ENCODE measurements around the gene NLRP3. TPM values are rescaled to one million over a fixed set of nuclear protein-coding genes. Genes with fewer than 3 reads are reported as not detected.
"Not testable (repeated sequence)": the region's sequence is repeated elsewhere in the genome, so short reads cannot be mapped to it uniquely, and the experiment has no call there.

Gene NLRP3
- total RNA-seq, 1 donor from 2014 or later = not detected

- Mint-ChIP-seq H3K4me3 (no peak overlapping the region), H3K9me3 (no peaks in the 10 kb centered on the region)
- intact Hi-C loops (cut with micrococcal nuclease) = no loop called here
These were observed 55.6 kb downstream of the NLRP3 start for GRCh38 chr1:247471445-247472016.

GRCh38 chr1:247472035-247472434 lies 56.1 kb downstream of the NLRP3 start:
- no peaks in the 10 kb centered on the region for H3K9me3 Mint-ChIP-seq
- H3K27me3 Mint-ChIP-seq (ENCODE audit: insufficient read depth) = peaks cover 5% of the 10 kb centered on the region
- DNase-seq (ENCODE audit: low spot score) = no peak
- H3K4me1 Mint-ChIP-seq (ENCODE audit: low read depth) = no peaks in the 10 kb centered on the region
- H3K4me3 Mint-ChIP-seq = no peak overlapping the region
- H3K36me3 Mint-ChIP-seq (ENCODE audit: low read depth) = no peaks in the 10 kb centered on the region
- no peak overlapping the region for H3K27ac Mint-ChIP-seq
- intact Hi-C loops (cut with micrococcal nuclease) = no loop called here

More at GRCh38 chr1:247471445-247472016, 55.6 kb downstream of the NLRP3 start:
- DNase-seq (ENCODE audit: low spot score) = no peak
- H3K27me3 Mint-ChIP-seq (ENCODE audit: insufficient read depth) = peaks cover 5% of the 10 kb centered on the region
- no peak overlapping the region for H3K27ac Mint-ChIP-seq
- no peaks in the 10 kb centered on the region for H3K36me3 Mint-ChIP-seq (ENCODE audit: low read depth)
- no peaks in the 10 kb centered on the region for H3K4me1 Mint-ChIP-seq (ENCODE audit: low read depth)

GRCh38 chr1:247474367-247474766 lies 58.4 kb downstream of the NLRP3 start:
- Mint-ChIP-seq H3K4me3 (no peak overlapping the region), H3K27ac (no peak overlapping the region)

GRCh38 chr1:247475793-247476192 lies 59.8 kb downstream of the NLRP3 start:
- H3K9me3 Mint-ChIP-seq = no peaks in the 10 kb centered on the region
- H3K36me3 Mint-ChIP-seq (ENCODE audit: low read depth) = no peaks in the 10 kb centered on the region
- no peak for DNase-seq (ENCODE audit: low spot score)
- no peak overlapping the region for H3K27ac Mint-ChIP-seq
- no peak overlapping the region for H3K4me3 Mint-ChIP-seq
- no peaks in the 10 kb centered on the region for H3K4me1 Mint-ChIP-seq (ENCODE audit: low read depth)
- peaks cover 2% of the 10 kb centered on the region for H3K27me3 Mint-ChIP-seq (ENCODE audit: insufficient read depth)
- intact Hi-C loops (cut with micrococcal nuclease) = no loop called here

More at GRCh38 chr1:247474367-247474766, 58.4 kb downstream of the NLRP3 start:
- no peaks in the 10 kb centered on the region for H3K4me1 Mint-ChIP-seq (ENCODE audit: low read depth)
- intact Hi-C loops (cut with micrococcal nuclease) = no loop called here
- no peaks in the 10 kb centered on the region for H3K36me3 Mint-ChIP-seq (ENCODE audit: low read depth)
- no peak for DNase-seq (ENCODE audit: low spot score)
- H3K27me3 Mint-ChIP-seq (ENCODE audit: insufficient read depth) = no peaks in the 10 kb centered on the region
- H3K9me3 Mint-ChIP-seq = no peaks in the 10 kb centered on the region

- intact Hi-C loops (cut with micrococcal nuclease); DNase-seq (ENCODE audit: low spot score): not testable (repeated sequence)
These were observed 60.5 kb downstream of the NLRP3 start for GRCh38 chr1:247476328-247477058.

GRCh38 chr1:247482747-247483146 lies 66.8 kb downstream of the NLRP3 start:
- Mint-ChIP-seq H3K27me3 (ENCODE audit: insufficient read depth) (peaks cover 5% of the 10 kb centered on the region), H3K36me3 (ENCODE audit: low read depth) (no peaks in the 10 kb centered on the region), H3K4me1 (ENCODE audit: low read depth) (no peaks in the 10 kb centered on the region), H3K9me3 (no peaks in the 10 kb centered on the region), H3K4me3 (no peak overlapping the region), H3K27ac (no peak overlapping the region)
- DNase-seq (ENCODE audit: low spot score) = no peak
- intact Hi-C loops (cut with micrococcal nuclease) = no loop called here

More at GRCh38 chr1:247476328-247477058, 60.5 kb downstream of the NLRP3 start:
- H3K27me3 Mint-ChIP-seq (ENCODE audit: insufficient read depth); H3K4me1 Mint-ChIP-seq (ENCODE audit: low read depth); H3K9me3 Mint-ChIP-seq; H3K27ac Mint-ChIP-seq; H3K36me3 Mint-ChIP-seq (ENCODE audit: low read depth); H3K4me3 Mint-ChIP-seq: not testable (repeated sequence)

- H3K36me3 Mint-ChIP-seq (ENCODE audit: low read depth) = no peaks in the 10 kb centered on the region
- no peaks in the 10 kb centered on the region for H3K9me3 Mint-ChIP-seq
- intact Hi-C loops (cut with micrococcal nuclease) = loop anchor here (1.0 kb wide), 2 partner anchors 97 to 115 kb away; no protein-coding TSS in a partner anchor
- H3K27me3 Mint-ChIP-seq (ENCODE audit: insufficient read depth) = peaks cover 4% of the 10 kb centered on the region
- no peak overlapping the region for H3K27ac Mint-ChIP-seq
- no peak for DNase-seq (ENCODE audit: low spot score)
- H3K4me3 Mint-ChIP-seq = no peak overlapping the region
- H3K4me1 Mint-ChIP-seq (ENCODE audit: low read depth) = no peaks in the 10 kb centered on the region
These were observed 71.1 kb downstream of the NLRP3 start for GRCh38 chr1:247487057-247487456.

- Mint-ChIP-seq H3K36me3 (ENCODE audit: low read depth) (no peaks in the 10 kb centered on the region), H3K27me3 (ENCODE audit: insufficient read depth) (peaks cover 11% of the 10 kb centered on the region), H3K4me1 (ENCODE audit: low read depth) (no peaks in the 10 kb centered on the region), H3K9me3 (no peaks in the 10 kb centered on the region), H3K4me3 (no peak overlapping the region), H3K27ac (no peak overlapping the region)
- DNase-seq (ENCODE audit: low spot score) = no peak
- intact Hi-C loops (cut with micrococcal nuclease) = no loop called here
These were observed 75.4 kb downstream of the NLRP3 start for GRCh38 chr1:247491328-247491727.

GRCh38 chr1:247493106-247493505 lies 77.1 kb downstream of the NLRP3 start:
- Mint-ChIP-seq H3K27ac (no peak overlapping the region), H3K9me3 (no peaks in the 10 kb centered on the region), H3K27me3 (ENCODE audit: insufficient read depth) (peaks cover 9% of the 10 kb centered on the region), H3K4me1 (ENCODE audit: low read depth) (no peaks in the 10 kb centered on the region), H3K36me3 (ENCODE audit: low read depth) (no peaks in the 10 kb centered on the region), H3K4me3 (no peak overlapping the region)
- no peak for DNase-seq (ENCODE audit: low spot score)
- intact Hi-C loops (cut with micrococcal nuclease) = no loop called here

- Mint-ChIP-seq H3K9me3 (no peaks in the 10 kb centered on the region), H3K4me1 (ENCODE audit: low read depth) (no peaks in the 10 kb centered on the region), H3K36me3 (ENCODE audit: low read depth) (no peaks in the 10 kb centered on the region), H3K27me3 (ENCODE audit: insufficient read depth) (peaks cover 9% of the 10 kb centered on the region), H3K27ac (no peak overlapping the region), H3K4me3 (no peak overlapping the region)
- no peak for DNase-seq (ENCODE audit: low spot score)
- intact Hi-C loops (cut with micrococcal nuclease) = no loop called here
These were observed 78.8 kb downstream of the NLRP3 start for GRCh38 chr1:247494767-247495166.

- H3K27ac Mint-ChIP-seq = no peak overlapping the region
- DNase-seq (ENCODE audit: low spot score) = no peak
- no peak overlapping the region for H3K4me3 Mint-ChIP-seq
- H3K27me3 Mint-ChIP-seq (ENCODE audit: insufficient read depth) = peaks cover 10% of the 10 kb centered on the region
- no peaks in the 10 kb centered on the region for H3K36me3 Mint-ChIP-seq (ENCODE audit: low read depth)
- H3K4me1 Mint-ChIP-seq (ENCODE audit: low read depth) = no peaks in the 10 kb centered on the region
- H3K9me3 Mint-ChIP-seq = no peaks in the 10 kb centered on the region
- intact Hi-C loops (cut with micrococcal nuclease) = no loop called here
These were observed 80.8 kb downstream of the NLRP3 start for GRCh38 chr1:247496581-247497285.
